Adipocyte (in vitro differentiated cells): ENCODE results near the gene SCIN.
"Not testable (repeated sequence)": the region's sequence is repeated elsewhere in the genome, so short reads cannot be mapped to it uniquely, and the experiment has no call there.

ENCODE experiments used
- DNase-seq: peaks from one replicate; pipeline ENCODE4 v3.0.0-alpha.2; 2015; ENCODE audit warnings: low read depth
- H3K27me3 ChIP-seq: replicated peaks from 2 replicates; pipeline ENCODE4 v1.7.0; 2013; ENCODE audit warnings: mild to moderate bottlenecking, low read length, moderate library complexity; ENCODE audit not compliant: control insufficient read depth, insufficient read depth
- H3K36me3 ChIP-seq: 2 replicates; pipeline ENCODE4 v1.7.0; 2013; ENCODE audit warnings: low read length, mild to moderate bottlenecking, moderate library complexity; ENCODE audit not compliant: control insufficient read depth, insufficient read depth, severe bottlenecking
- H3K4me1 ChIP-seq: 2 replicates; pipeline ENCODE4 v1.7.0; 2013; ENCODE audit warnings: mild to moderate bottlenecking, low read length, moderate library complexity; ENCODE audit not compliant: control insufficient read depth, insufficient read depth
- H3K4me3 ChIP-seq: 2 replicates; pipeline ENCODE4 v1.7.0; 2013; ENCODE audit warnings: mild to moderate bottlenecking, low read length, moderate library complexity
- H3K9ac ChIP-seq: 2 replicates; pipeline ENCODE4 v1.7.0; 2013; ENCODE audit warnings: mild to moderate bottlenecking, low read length, moderate library complexity
- H3K9me3 ChIP-seq: 2 replicates; pipeline ENCODE4 v1.7.0; 2013; ENCODE audit warnings: mild to moderate bottlenecking, low read length, moderate library complexity; ENCODE audit not compliant: control insufficient read depth

SCIN gene

DNA sequence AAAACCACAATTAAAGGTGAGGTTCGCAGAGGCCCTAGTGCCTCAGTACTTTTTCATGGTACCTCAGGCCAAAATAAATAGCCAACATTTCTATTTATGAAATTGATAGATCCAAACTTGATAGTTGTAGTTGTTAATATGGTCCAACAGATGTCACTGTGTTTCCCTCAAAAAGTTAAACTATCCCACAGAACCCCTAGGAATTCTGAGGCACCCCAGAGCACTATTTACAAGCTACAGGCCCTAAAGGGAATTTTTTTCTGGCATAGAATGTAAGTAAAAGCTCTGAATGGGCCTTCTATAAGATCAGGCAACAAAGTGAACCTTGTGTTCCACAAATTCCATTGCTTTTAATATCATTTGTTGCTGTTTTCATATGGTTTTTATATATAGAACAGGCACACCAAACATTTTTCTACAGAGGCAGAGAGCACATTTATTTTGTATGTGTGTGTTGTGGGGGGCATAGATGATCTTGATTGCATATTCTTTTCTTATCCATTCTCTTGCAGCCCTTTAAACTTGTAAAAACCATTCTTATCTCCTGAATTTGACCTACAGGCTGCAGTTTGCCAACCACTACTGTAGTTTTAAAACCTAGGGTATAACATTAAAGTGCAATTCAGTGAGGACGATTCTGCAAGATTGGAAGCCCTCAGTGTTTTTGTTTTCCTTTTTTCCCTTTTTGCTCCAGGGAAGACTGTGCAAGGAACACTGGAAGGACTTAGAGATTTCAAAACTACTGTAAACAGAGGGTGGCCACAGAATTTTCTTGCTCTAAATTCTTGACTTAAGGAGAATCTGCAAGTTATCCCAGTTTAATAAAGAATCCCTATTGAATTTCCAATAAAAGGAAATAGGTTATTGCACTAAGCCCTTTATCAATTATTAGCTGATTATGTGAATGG, 113.4 kb downstream of the SCIN start:
- Histone ChIP-seq H3K4me1 (peaks cover 5% of the 10 kb centered on the region), H3K4me3 (no peak overlapping the region), H3K36me3 (no peaks in the 10 kb centered on the region), H3K9me3 (no peaks in the 10 kb centered on the region), H3K9ac (no peak overlapping the region), H3K27me3 (no peaks in the 10 kb centered on the region)
- peak; percentile 67 for DNase-seq

DNA sequence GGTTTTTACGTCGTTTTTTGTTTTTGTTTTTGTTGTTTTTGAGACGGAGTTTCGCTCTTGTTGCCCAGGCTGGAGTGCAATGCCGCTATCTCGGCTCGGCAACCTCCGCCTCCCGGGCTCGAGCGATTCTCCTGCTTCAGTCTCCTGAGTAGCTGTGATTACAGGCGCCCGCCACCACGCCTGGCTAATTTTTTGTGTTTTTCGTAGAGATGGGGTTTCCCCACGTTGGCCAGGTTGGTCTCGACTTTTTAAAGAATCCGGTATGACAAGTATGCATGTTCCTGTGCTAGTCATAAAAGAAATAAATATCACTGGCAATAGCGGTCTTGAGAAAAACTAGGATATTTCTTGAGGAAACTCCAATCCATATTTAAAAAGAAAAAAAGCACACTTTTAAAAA, 114.2 kb downstream of the SCIN start:
- H3K4me1 ChIP-seq = peaks cover 12% of the 10 kb centered on the region
- DNase-seq = no peak
- H3K27me3 ChIP-seq = no peaks in the 10 kb centered on the region
- no peak overlapping the region for H3K4me3 ChIP-seq
- H3K9me3 ChIP-seq = no peaks in the 10 kb centered on the region
- H3K9ac ChIP-seq = no peak overlapping the region
- no peaks in the 10 kb centered on the region for H3K36me3 ChIP-seq

DNA sequence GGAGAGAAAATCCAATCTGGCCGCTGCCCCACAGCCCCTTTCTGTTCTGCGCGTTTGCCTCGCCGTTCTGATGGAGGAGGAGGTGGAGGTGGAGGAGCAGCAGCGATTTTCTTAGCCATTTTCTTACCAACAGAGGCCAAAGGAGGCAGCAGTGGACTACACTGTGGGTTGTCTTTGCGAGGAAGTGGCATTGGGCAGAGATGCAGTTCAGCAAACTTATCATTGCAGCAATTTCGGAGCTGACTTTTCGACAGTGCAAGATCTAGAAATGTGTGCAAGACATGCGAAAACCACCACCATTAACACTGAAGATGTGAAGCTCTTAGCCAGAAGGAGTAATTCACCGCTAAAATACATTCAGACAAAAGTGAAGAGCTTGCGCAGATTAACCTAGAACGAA, 115.0 kb downstream of the SCIN start:
- peaks cover 20% of the 10 kb centered on the region for H3K4me1 ChIP-seq
- H3K4me3 ChIP-seq = peak overlapping the region; percentile 85
- DNase-seq = peak; percentile 38

DNA sequence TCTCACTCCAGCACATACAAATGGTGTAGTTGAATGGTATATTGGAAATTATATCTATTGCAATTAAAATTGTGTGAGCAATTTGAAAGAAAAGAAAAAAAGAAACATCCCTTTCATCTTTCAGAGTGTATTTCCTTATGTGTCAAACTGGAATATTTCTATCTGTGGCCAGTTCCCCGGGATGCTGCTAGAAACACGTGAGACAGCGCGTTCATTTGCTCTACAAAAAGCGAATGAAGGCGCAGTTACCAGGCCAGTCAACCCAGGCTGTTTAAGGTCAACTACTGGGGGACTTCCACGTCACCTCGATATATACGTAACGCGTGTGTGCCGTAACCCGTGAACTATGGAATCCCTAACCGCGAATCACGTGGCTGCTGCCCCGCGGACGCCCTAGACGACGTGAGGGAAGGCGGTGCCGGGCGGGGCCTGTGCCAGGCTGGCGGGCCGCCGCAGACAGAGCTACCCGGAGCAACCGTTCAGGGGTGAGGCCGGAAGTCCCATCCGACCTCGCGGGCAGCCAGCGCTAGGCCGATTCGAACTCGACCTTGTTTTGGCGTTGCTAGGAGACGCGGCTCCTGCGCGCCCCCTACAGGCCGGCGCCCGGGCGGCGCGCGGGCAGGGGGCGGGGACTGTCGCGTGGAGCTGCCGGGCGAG, 115.8 kb downstream of the SCIN start:
- H3K27me3 ChIP-seq = no peaks in the 10 kb centered on the region
- no peaks in the 10 kb centered on the region for H3K36me3 ChIP-seq
- H3K4me1 ChIP-seq = peaks cover 22% of the 10 kb centered on the region
- peak overlapping the region; percentile 82 for H3K9ac ChIP-seq
- no peaks in the 10 kb centered on the region for H3K9me3 ChIP-seq
- H3K4me3 ChIP-seq = peak overlapping the region; percentile 85
- peak; percentile 87 for DNase-seq

More for the DNA sequence above, 115.0 kb downstream of the SCIN start:
- H3K9me3 ChIP-seq = no peaks in the 10 kb centered on the region
- H3K9ac ChIP-seq = peak overlapping the region; percentile 82
- no peaks in the 10 kb centered on the region for H3K36me3 ChIP-seq
- H3K27me3 ChIP-seq = no peaks in the 10 kb centered on the region

DNA sequence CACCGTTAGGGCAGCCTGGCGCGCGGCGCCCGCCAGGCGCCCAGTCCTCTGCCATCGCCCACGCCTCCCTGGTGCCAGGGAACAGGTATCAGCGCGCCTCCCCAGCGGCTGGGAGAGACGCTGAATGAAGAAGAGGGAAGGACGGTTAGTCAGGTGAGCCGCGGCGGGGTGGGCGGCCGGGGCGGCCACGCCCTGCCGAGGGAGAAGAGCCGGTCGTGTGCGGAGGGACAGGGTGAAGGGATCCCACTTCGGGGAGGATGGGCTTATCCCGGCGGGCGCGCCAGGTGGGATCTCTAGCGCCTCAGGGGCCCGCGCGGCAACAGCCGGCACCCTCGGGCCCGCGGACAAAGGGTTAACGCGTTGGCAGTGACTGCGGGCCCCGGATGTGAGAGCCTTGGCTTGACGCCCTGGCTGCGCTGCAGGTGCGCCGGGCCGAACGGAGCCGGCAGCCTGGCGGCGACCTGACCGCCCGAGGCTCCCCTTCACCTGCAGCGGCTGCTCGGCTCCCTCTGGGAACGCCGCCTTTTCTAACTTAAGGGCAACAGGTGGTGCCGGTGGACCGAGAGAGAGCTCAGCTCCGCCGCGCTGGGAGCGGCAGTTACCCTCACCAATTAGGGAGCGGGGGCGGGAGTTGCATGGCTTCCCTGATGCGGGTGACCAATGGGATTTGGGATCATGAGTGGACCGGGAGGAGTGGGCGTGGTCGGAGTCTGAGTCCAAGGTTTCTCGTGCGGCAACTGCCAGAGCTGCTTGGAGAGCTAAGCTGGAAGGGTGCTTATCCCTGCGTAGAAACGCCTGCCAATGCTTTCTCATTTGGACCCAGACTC, 116.6 kb downstream of the SCIN start, which contains the start of gene ARL4A:
Gene ARL4A (plus strand): TSS at position 743 of the 827 bp plus-strand sequence. CDS start 622 bp downstream, outside the sequence.
- H3K4me1 ChIP-seq = peaks cover 22% of the 10 kb centered on the region
- DNase-seq = peak; percentile 100
- peak within 1 kb of the TSS; percentile 86 for H3K9ac ChIP-seq
- no peaks in the 10 kb centered on the region for H3K27me3 ChIP-seq
- no peaks in the 10 kb centered on the region for H3K9me3 ChIP-seq
- no peaks in the 10 kb centered on the region for H3K36me3 ChIP-seq
- peak within 1 kb of the TSS; percentile 85 for H3K4me3 ChIP-seq

DNA sequence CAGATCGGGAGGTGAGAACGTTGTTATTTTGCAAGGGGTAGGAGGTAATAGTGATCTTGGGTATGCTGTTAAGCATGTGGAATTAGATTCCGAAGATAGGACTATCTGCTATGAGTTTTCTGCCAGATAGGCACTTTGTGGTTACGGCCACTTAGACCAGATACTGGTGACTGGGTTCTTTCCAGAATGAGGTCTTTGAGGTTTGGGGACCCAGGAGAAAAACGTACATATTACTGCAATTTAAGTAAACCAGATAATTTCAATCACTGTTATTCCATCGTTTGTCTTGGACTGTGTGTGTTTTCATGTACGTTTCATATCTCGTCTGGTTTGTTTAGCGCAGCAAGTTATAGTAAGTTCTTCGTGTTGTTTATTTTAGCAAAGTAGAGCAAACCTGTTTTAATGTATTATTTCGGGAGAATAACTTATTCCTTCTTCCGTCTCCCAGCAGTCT, 117.2 kb downstream of the SCIN start:
- Histone ChIP-seq H3K4me1 (peaks cover 22% of the 10 kb centered on the region), H3K4me3 (peak overlapping the region; percentile 85), H3K27me3 (no peaks in the 10 kb centered on the region), H3K9me3 (no peaks in the 10 kb centered on the region), H3K36me3 (no peaks in the 10 kb centered on the region), H3K9ac (peak overlapping the region; percentile 86)
- no peak for DNase-seq

DNA sequence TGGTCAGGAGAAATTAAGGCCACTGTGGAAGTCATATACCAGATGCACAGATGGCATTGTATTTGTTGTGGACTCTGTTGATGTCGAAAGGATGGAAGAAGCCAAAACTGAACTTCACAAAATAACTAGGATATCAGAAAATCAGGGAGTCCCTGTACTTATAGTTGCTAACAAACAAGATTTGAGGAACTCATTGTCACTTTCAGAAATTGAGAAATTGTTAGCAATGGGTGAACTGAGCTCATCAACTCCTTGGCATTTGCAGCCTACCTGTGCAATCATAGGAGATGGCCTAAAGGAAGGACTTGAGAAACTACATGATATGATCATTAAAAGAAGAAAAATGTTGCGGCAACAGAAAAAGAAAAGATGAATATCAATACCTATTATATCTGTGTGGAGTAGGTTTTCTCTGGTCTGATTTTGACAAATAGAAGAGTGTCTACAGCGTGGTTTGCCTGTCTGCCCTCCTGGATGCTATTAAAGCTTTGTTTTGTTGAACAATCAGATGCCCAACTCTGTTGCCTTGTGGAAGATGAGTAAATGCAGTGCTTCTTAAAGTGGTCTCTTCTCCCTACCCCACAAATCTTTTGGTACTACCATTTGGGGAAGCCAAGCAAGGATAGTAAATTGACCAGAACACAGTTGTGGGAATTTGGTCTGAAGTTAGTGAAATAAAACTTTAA, 118.1 kb downstream of the SCIN start:
- not testable (repeated sequence) for H3K27me3 ChIP-seq, H3K9ac ChIP-seq, H3K36me3 ChIP-seq, H3K9me3 ChIP-seq, DNase-seq
- Histone ChIP-seq H3K4me1 (peaks cover 22% of the 10 kb centered on the region), H3K4me3 (peak overlapping the region; percentile 85)

DNA sequence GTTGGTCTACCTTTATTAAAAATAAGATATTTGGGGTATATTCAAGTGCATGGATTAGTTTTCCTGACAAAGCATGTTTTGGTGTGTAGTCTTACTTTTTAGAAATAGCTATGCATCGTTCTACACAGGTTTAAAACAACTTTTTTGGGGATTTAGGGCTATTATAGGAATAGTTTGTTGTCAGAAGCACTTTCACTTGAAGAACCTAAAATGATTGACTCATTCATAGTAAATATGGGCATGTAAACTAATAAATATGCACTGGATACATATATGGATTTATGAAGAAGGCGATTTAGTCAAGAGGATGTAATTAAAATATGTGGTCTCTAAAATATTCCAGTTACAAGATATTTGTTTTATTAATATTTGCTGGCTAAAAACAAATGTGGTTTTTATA, 118.9 kb downstream of the SCIN start:
- Histone ChIP-seq H3K36me3 (no peaks in the 10 kb centered on the region), H3K4me3 (peak overlapping the region; percentile 68), H3K4me1 (peaks cover 22% of the 10 kb centered on the region), H3K9me3 (no peaks in the 10 kb centered on the region), H3K27me3 (no peaks in the 10 kb centered on the region), H3K9ac (peak overlapping the region; percentile 26)
- DNase-seq = no peak

DNA sequence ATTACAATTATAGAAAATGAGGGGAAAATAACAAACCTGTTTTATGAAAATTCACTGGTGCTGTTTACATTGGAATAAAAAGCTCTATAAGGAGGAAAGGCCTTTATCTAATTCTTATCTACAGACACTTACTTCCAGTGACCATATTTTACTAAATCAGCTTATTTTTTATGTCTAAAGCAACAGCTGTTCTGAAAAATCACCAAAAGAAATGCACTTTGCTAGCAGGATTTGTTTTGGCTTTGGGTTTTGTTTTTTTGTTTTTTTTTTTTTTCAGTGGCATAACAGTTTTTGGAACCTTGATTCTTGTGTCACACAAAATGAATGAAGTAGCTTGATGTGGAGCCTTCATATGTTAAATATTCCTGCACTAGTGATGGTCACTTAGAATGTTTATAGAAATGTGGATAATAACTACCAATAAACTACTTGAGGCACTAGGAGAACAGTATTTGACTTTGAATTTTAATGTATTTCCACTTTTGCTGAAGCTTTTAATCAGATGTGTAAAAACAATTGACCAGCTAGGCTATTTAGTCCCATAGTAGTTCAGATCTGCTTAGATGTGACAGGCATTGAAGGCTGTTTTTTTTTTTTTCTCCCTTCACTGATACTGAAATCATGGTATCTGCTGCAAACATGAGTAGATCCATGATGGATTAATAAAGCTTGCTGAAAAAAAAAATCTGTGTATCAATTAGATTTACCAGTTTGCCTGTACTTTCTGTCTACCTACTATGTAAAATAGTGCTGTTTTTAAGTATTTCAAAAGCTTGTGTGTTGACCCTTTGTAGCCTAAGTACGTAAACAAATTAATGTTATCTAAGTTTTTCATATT, 119.7 kb downstream of the SCIN start:
- Histone ChIP-seq H3K9me3 (no peaks in the 10 kb centered on the region), H3K27me3 (no peaks in the 10 kb centered on the region), H3K4me3 (peak overlapping the region; percentile 68), H3K36me3 (no peaks in the 10 kb centered on the region), H3K9ac (peak overlapping the region; percentile 26), H3K4me1 (peaks cover 22% of the 10 kb centered on the region)
- DNase-seq = no peak

DNA sequence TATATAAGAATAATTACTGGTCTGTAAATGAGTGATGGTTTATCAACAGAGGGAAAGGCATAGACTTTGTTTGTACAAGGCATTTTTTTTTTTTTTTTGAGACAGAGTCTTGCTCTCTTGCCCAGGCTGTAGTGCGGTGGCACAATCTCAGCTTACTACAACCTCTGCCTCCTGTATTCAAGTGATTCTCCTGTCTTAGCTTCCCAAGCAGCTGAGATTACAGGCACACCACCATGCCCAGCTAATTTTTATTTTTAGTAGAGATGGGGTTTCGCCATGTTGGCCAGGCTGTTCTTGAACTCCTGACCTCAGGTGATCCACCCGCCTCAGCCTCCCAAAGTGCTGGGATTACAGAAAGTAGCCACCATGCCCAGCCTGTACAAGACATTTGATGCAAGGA, 120.9 kb downstream of the SCIN start:
- not testable (repeated sequence) for H3K27me3 ChIP-seq, H3K36me3 ChIP-seq, H3K9me3 ChIP-seq, H3K9ac ChIP-seq, DNase-seq, H3K4me3 ChIP-seq
- peaks cover 18% of the 10 kb centered on the region for H3K4me1 ChIP-seq
